Mononuclear cell (primary cell): ENCODE results near the gene SYCP3. TPM values are rescaled to one million over a fixed set of nuclear protein-coding genes. Genes with fewer than 3 reads are reported as not detected.
"Not testable (repeated sequence)": the region's sequence is repeated elsewhere in the genome, so short reads cannot be mapped to it uniquely, and the experiment has no call there.

Source experiments
- H3K27me3 ChIP-seq: 2 replicates; pipeline ENCODE4 v1.6.0; 2011; ENCODE audit warnings: low read length, control low read depth; ENCODE audit not compliant: insufficient read depth
- H3K4me1 ChIP-seq: 2 replicates; pipeline ENCODE4 v1.5.1; 2011; ENCODE audit warnings: mild to moderate bottlenecking, low read length, control low read depth; ENCODE audit not compliant: insufficient read depth
- H3K4me3 ChIP-seq: 2 replicates; pipeline ENCODE4 v1.5.1; 2011; ENCODE audit warnings: mild to moderate bottlenecking, low read length, moderate library complexity
- H3K9me3 ChIP-seq: 2 replicates; pipeline ENCODE4 v1.5.1; 2011; ENCODE audit warnings: low read depth, mild to moderate bottlenecking, control low read depth, low read length
- total RNA-seq: library from RNA; depleted of rRNA; stranded (reverse); fragments of >200 nt; gene quantifications from one replicate; pipeline ENCODE4 v1.2.3, GENCODE V29; 2012

Gene SYCP3
- total RNA-seq, 1 donor, result 0.21 TPM

GRCh38 chr12:101743724-101744472 lies 4.6 kb upstream of the SYCP3 start:
- Histone ChIP-seq H3K27me3 (no peaks in the 10 kb centered on the region), H3K4me1 (peaks cover 17% of the 10 kb centered on the region), H3K9me3 (no peaks in the 10 kb centered on the region), H3K4me3 (no peak overlapping the region)

- H3K4me3 ChIP-seq, result no peak overlapping the region
- no peaks in the 10 kb centered on the region for H3K9me3 ChIP-seq
- H3K27me3 ChIP-seq, result no peaks in the 10 kb centered on the region
- H3K4me1 ChIP-seq, result peaks cover 17% of the 10 kb centered on the region
Measured at GRCh38 chr12:101743242-101743641, 4.0 kb upstream of the SYCP3 start.

- Histone ChIP-seq H3K4me1 (peaks cover 8% of the 10 kb centered on the region), H3K27me3 (no peaks in the 10 kb centered on the region), H3K9me3 (no peaks in the 10 kb centered on the region), H3K4me3 (no peak overlapping the region)
Measured at GRCh38 chr12:101740980-101741379, 1.7 kb upstream of the SYCP3 start.

GRCh38 chr12:101740566-101740965 lies 1.3 kb upstream of the SYCP3 start:
- H3K4me3 ChIP-seq, result no peak overlapping the region
- H3K9me3 ChIP-seq, result no peaks in the 10 kb centered on the region
- H3K4me1 ChIP-seq, result peaks cover 8% of the 10 kb centered on the region
- H3K27me3 ChIP-seq, result no peaks in the 10 kb centered on the region

- Histone ChIP-seq H3K9me3 (no peaks in the 10 kb centered on the region), H3K4me3 (no peak overlapping the region), H3K27me3 (no peaks in the 10 kb centered on the region), H3K4me1 (no peaks in the 10 kb centered on the region)
Measured at GRCh38 chr12:101737476-101737875, 1.8 kb downstream of the SYCP3 start.

- H3K4me3 ChIP-seq, H3K9me3 ChIP-seq, H3K4me1 ChIP-seq, H3K27me3 ChIP-seq: not testable (repeated sequence)
Measured at GRCh38 chr12:101734482-101734881, 4.8 kb downstream of the SYCP3 start.

GRCh38 chr12:101733166-101733565 lies 6.1 kb downstream of the SYCP3 start:
- no peaks in the 10 kb centered on the region for H3K27me3 ChIP-seq
- H3K9me3 ChIP-seq, result no peaks in the 10 kb centered on the region
- H3K4me1 ChIP-seq, result no peaks in the 10 kb centered on the region
- H3K4me3 ChIP-seq, result no peak overlapping the region

GRCh38 chr12:101732318-101732717 lies 6.9 kb downstream of the SYCP3 start:
- Histone ChIP-seq H3K27me3 (no peaks in the 10 kb centered on the region), H3K9me3 (no peaks in the 10 kb centered on the region), H3K4me1 (no peaks in the 10 kb centered on the region), H3K4me3 (no peak overlapping the region)

GRCh38 chr12:101729842-101730241 lies 9.4 kb downstream of the SYCP3 start:
- H3K9me3 ChIP-seq, result no peaks in the 10 kb centered on the region
- H3K4me1 ChIP-seq, result no peaks in the 10 kb centered on the region
- H3K27me3 ChIP-seq, result no peaks in the 10 kb centered on the region
- no peak overlapping the region for H3K4me3 ChIP-seq

- Histone ChIP-seq H3K9me3 (no peaks in the 10 kb centered on the region), H3K4me3 (no peak overlapping the region), H3K4me1 (no peaks in the 10 kb centered on the region), H3K27me3 (no peaks in the 10 kb centered on the region)
Measured at GRCh38 chr12:101727098-101727497, 12.2 kb downstream of the SYCP3 start.

- Histone ChIP-seq H3K4me3 (no peak overlapping the region), H3K9me3 (no peaks in the 10 kb centered on the region), H3K27me3 (no peaks in the 10 kb centered on the region), H3K4me1 (no peaks in the 10 kb centered on the region)
Measured at GRCh38 chr12:101722392-101722791, 16.9 kb downstream of the SYCP3 start.

- peaks cover 3% of the 10 kb centered on the region for H3K4me1 ChIP-seq
- no peaks in the 10 kb centered on the region for H3K9me3 ChIP-seq
- no peaks in the 10 kb centered on the region for H3K27me3 ChIP-seq
- no peak overlapping the region for H3K4me3 ChIP-seq
Measured at GRCh38 chr12:101720118-101720517, 19.1 kb downstream of the SYCP3 start.

- Histone ChIP-seq H3K27me3 (no peaks in the 10 kb centered on the region), H3K4me3 (no peak overlapping the region), H3K4me1 (peaks cover 7% of the 10 kb centered on the region), H3K9me3 (no peaks in the 10 kb centered on the region)
Measured at GRCh38 chr12:101719566-101719965, 19.7 kb downstream of the SYCP3 start.

GRCh38 chr12:101714877-101715444 lies 24.3 kb downstream of the SYCP3 start:
- Histone ChIP-seq H3K4me3 (no peak overlapping the region), H3K9me3 (no peaks in the 10 kb centered on the region), H3K27me3 (no peaks in the 10 kb centered on the region), H3K4me1 (peaks cover 12% of the 10 kb centered on the region)

GRCh38 chr12:101713930-101714329 lies 25.3 kb downstream of the SYCP3 start:
- Histone ChIP-seq H3K4me1 (peaks cover 21% of the 10 kb centered on the region), H3K9me3 (no peaks in the 10 kb centered on the region), H3K27me3 (no peaks in the 10 kb centered on the region), H3K4me3 (no peak overlapping the region)

GRCh38 chr12:101713059-101713682 lies 26.1 kb downstream of the SYCP3 start:
- Histone ChIP-seq H3K4me1 (peaks cover 21% of the 10 kb centered on the region), H3K4me3 (no peak overlapping the region), H3K9me3 (no peaks in the 10 kb centered on the region), H3K27me3 (no peaks in the 10 kb centered on the region)
